ENCODE measurements around the gene CCDC177. TPM values are rescaled to one million over a fixed set of nuclear protein-coding genes. Genes with fewer than 3 reads are reported as not detected.

The CCDC177 gene
- total RNA-seq (not detected), total RNA-seq (0 to 0.13 (median 0) reads per million in 29 experiments)
- not detected for total RNA-seq (2013)

GRCh38 chr14:69574263-69574953 lies at the start of gene CCDC177:
TSS of gene CCDC177 (minus strand) at chr14:69574871. CDS start at chr14:69573622, 1,249 bp downstream.
- 4% methylated on average over 32 of the region's 52 CpGs for WGBS (ENCODE audit: insufficient coverage)
- ATAC-seq (replicated peaks in 1 of 4) (peak; percentile 85 to 92 (median 88)), DNase-seq (peak; percentile 34 to 80 (median 66))
- H3K27ac ChIP-seq (ENCODE audit: low read length): no peak within 1 kb of the TSS
- Mint-ChIP-seq H3K4me1 (peaks cover 12 to 20% (median 14%) of the 10 kb centered on the region in 3 donors), H3K27me3 (peaks cover 39 to 52% of the 10 kb centered on the region in 2 donors), H3K27ac (peak within 1 kb of the TSS in 1 of 2 donors; percentile 19), H3K36me3 (no peaks in the 10 kb centered on the region), H3K4me3 (peak within 1 kb of the TSS; percentile 78 to 83 (median 81)), H3K9me3 (no peaks in the 10 kb centered on the region)
- H3K27me3 ChIP-seq (replicated peaks in 1 of 2; ENCODE audit: control insufficient read depth in 2 of 2, extremely low read depth in 1 of 2, insufficient read depth in 2 of 2, low read length in 1 of 2): peaks cover 25 to 66% of the 10 kb centered on the region in 2 experiments
- H3K36me3 ChIP-seq (ENCODE audit: control insufficient read depth in 2 of 2, extremely low read depth in 1 of 2, insufficient read depth in 1 of 2, low read length in 1 of 2): no peaks in the 10 kb centered on the region
- no peaks in the 10 kb centered on the region for H3K9me3 ChIP-seq
- ChIA-PET CTCF (interaction anchor here (0.6 to 1.5 kb wide), 5 partner anchors 21 to 1089 kb away, joined by 3 to 5 read pairs (median 4); no protein-coding TSS in a partner anchor), POLR2A (interaction anchor here in 1 of 2 donors (0.7 kb wide), 1 partner anchor 1255 kb away, joined by 3 read pairs; no protein-coding TSS in a partner anchor)
- H3K4me1 ChIP-seq (ENCODE audit: control insufficient read depth in 1 of 2, extremely low read depth in 1 of 2, insufficient read depth in 2 of 2, low read length in 2 of 2): peaks cover 2 to 27% of the 10 kb centered on the region in 2 experiments
- H3K4me3 ChIP-seq (ENCODE audit: control insufficient read depth in 1 of 2, extremely low read depth in 1 of 2, low read length in 1 of 2): peak within 1 kb of the TSS; percentile 45 to 69

GRCh38 chr14:69624136-69624535 lies 49.5 kb upstream of the CCDC177 start:
- Mint-ChIP-seq H3K27ac (peak overlapping the region; percentile 59 to 71), H3K4me1 (peaks cover 90 to 96% (median 91%) of the 10 kb centered on the region in 3 donors), H3K27me3 (no peaks in the 10 kb centered on the region), H3K9me3 (no peaks in the 10 kb centered on the region), H3K4me3 (peak overlapping the region in 1 of 3 donors; percentile 28), H3K36me3 (no peaks in the 10 kb centered on the region)
- Histone ChIP-seq H3K27ac (ENCODE audit: low read length) (no peak overlapping the region), H3K4me3 (ENCODE audit: control insufficient read depth in 1 of 2, extremely low read depth in 1 of 2, low read length in 1 of 2) (no peak overlapping the region), H3K9me3 (no peaks in the 10 kb centered on the region), H3K27me3 (replicated peaks in 1 of 2; ENCODE audit: control insufficient read depth in 2 of 2, extremely low read depth in 1 of 2, insufficient read depth in 2 of 2, low read length in 1 of 2) (no peaks in the 10 kb centered on the region), H3K4me1 (ENCODE audit: control insufficient read depth in 1 of 2, extremely low read depth in 1 of 2, insufficient read depth in 2 of 2, low read length in 2 of 2) (peaks cover 44 to 68% of the 10 kb centered on the region in 2 experiments), H3K36me3 (ENCODE audit: control insufficient read depth in 2 of 2, extremely low read depth in 1 of 2, insufficient read depth in 1 of 2, low read length in 1 of 2) (no peaks in the 10 kb centered on the region)
- no CpG with 5 or more reads among the region's 4 CpGs for WGBS (ENCODE audit: insufficient coverage)
- ChIA-PET POLR2A (interaction anchor here (0.6 to 1.0 kb wide), 4 partner anchors 9 to 179 kb away, joined by 3 to 6 read pairs (median 3); no protein-coding TSS in a partner anchor), CTCF (interaction anchor here in 1 of 2 donors (0.9 kb wide), 1 partner anchor 11 kb away, joined by 3 read pairs; no protein-coding TSS in a partner anchor)
- ATAC-seq (replicated peaks in 1 of 4): no peak
- DNase-seq: no peak

GRCh38 chr14:69620981-69621380 lies 46.3 kb upstream of the CCDC177 start:
- CTCF ChIA-PET: interaction anchor here in 1 of 2 donors (0.9 kb wide), 1 partner anchor 28 kb away, joined by 3 read pairs; no protein-coding TSS in a partner anchor
- no CpG with 5 or more reads among the region's 2 CpGs for WGBS (ENCODE audit: insufficient coverage)

GRCh38 chr14:69620211-69620611 lies 45.5 kb upstream of the CCDC177 start:
- CTCF ChIA-PET: interaction anchor here in 1 of 2 donors (0.7 kb wide), 1 partner anchor 16 kb away, joined by 3 read pairs; no protein-coding TSS in a partner anchor
- no peaks in the 10 kb centered on the region for H3K9me3 Mint-ChIP-seq
- POLR2A ChIA-PET: no interaction called here
- H3K9me3 ChIP-seq: no peaks in the 10 kb centered on the region
- DNase-seq (no peak), ATAC-seq (replicated peaks in 1 of 4) (no peak)
- no peaks in the 10 kb centered on the region for H3K36me3 ChIP-seq (ENCODE audit: control insufficient read depth in 2 of 2, extremely low read depth in 1 of 2, insufficient read depth in 1 of 2, low read length in 1 of 2)
- H3K4me3 ChIP-seq (ENCODE audit: control insufficient read depth in 1 of 2, extremely low read depth in 1 of 2, low read length in 1 of 2): no peak overlapping the region
- no peaks in the 10 kb centered on the region for H3K27me3 Mint-ChIP-seq
- WGBS (ENCODE audit: insufficient coverage): 62% methylated on average over 3 of the region's 5 CpGs
- H3K27me3 ChIP-seq (replicated peaks in 1 of 2; ENCODE audit: control insufficient read depth in 2 of 2, extremely low read depth in 1 of 2, insufficient read depth in 2 of 2, low read length in 1 of 2): no peaks in the 10 kb centered on the region
- peak overlapping the region; percentile 97 to 100 for H3K27ac Mint-ChIP-seq
- H3K4me3 Mint-ChIP-seq: peak overlapping the region; percentile 17 to 97 (median 44)
- no peaks in the 10 kb centered on the region for H3K36me3 Mint-ChIP-seq
- H3K4me1 ChIP-seq (ENCODE audit: control insufficient read depth in 1 of 2, extremely low read depth in 1 of 2, insufficient read depth in 2 of 2, low read length in 2 of 2): peaks cover 60 to 70% of the 10 kb centered on the region in 2 experiments
- H3K27ac ChIP-seq (ENCODE audit: low read length): peak overlapping the region; percentile 86
- peaks cover 95 to 98% (median 96%) of the 10 kb centered on the region in 3 donors for H3K4me1 Mint-ChIP-seq

More at GRCh38 chr14:69620981-69621380, 46.3 kb upstream of the CCDC177 start:
- no peaks in the 10 kb centered on the region for H3K27me3 ChIP-seq (replicated peaks in 1 of 2; ENCODE audit: control insufficient read depth in 2 of 2, extremely low read depth in 1 of 2, insufficient read depth in 2 of 2, low read length in 1 of 2)
- Mint-ChIP-seq H3K27ac (peak overlapping the region; percentile 97 to 100), H3K4me1 (peaks cover 95 to 98% (median 96%) of the 10 kb centered on the region in 3 donors), H3K4me3 (peak overlapping the region in 2 of 3 donors; percentile 15 to 97), H3K36me3 (no peaks in the 10 kb centered on the region), H3K9me3 (no peaks in the 10 kb centered on the region), H3K27me3 (no peaks in the 10 kb centered on the region)
- no peaks in the 10 kb centered on the region for H3K36me3 ChIP-seq (ENCODE audit: control insufficient read depth in 2 of 2, extremely low read depth in 1 of 2, insufficient read depth in 1 of 2, low read length in 1 of 2)
- H3K4me1 ChIP-seq (ENCODE audit: control insufficient read depth in 1 of 2, extremely low read depth in 1 of 2, insufficient read depth in 2 of 2, low read length in 2 of 2): peaks cover 61 to 68% of the 10 kb centered on the region in 2 experiments
- H3K4me3 ChIP-seq (ENCODE audit: control insufficient read depth in 1 of 2, extremely low read depth in 1 of 2, low read length in 1 of 2): no peak overlapping the region
- POLR2A ChIA-PET: no interaction called here
- DNase-seq (no peak), ATAC-seq (replicated peaks in 1 of 4) (no peak)
- H3K9me3 ChIP-seq: no peaks in the 10 kb centered on the region
- H3K27ac ChIP-seq (ENCODE audit: low read length): peak overlapping the region; percentile 86

GRCh38 chr14:69619012-69619411 lies 44.3 kb upstream of the CCDC177 start:
- CTCF ChIA-PET: no interaction called here
- H3K4me3 Mint-ChIP-seq: peak overlapping the region; percentile 50 to 97 (median 54)
- POLR2A ChIA-PET: interaction anchor here in 1 of 2 donors (0.7 to 1.0 kb wide), 2 partner anchors 11 to 13 kb away, joined by 3 read pairs; no protein-coding TSS in a partner anchor
- no peaks in the 10 kb centered on the region for H3K27me3 Mint-ChIP-seq
- H3K4me1 Mint-ChIP-seq: peaks cover 95 to 97% (median 96%) of the 10 kb centered on the region in 3 donors
- no CpG with 5 or more reads among the region's 4 CpGs for WGBS (ENCODE audit: insufficient coverage)
- no peaks in the 10 kb centered on the region for H3K36me3 Mint-ChIP-seq
- H3K4me3 ChIP-seq (ENCODE audit: control insufficient read depth in 1 of 2, extremely low read depth in 1 of 2, low read length in 1 of 2): no peak overlapping the region
- peak overlapping the region; percentile 97 to 100 for H3K27ac Mint-ChIP-seq
- DNase-seq (no peak), ATAC-seq (replicated peaks in 1 of 4) (no peak)
- H3K4me1 ChIP-seq (ENCODE audit: control insufficient read depth in 1 of 2, extremely low read depth in 1 of 2, insufficient read depth in 2 of 2, low read length in 2 of 2): peaks cover 63 to 67% of the 10 kb centered on the region in 2 experiments
- H3K9me3 ChIP-seq: no peaks in the 10 kb centered on the region
- peak overlapping the region; percentile 86 for H3K27ac ChIP-seq (ENCODE audit: low read length)
- no peaks in the 10 kb centered on the region for H3K9me3 Mint-ChIP-seq
- H3K27me3 ChIP-seq (replicated peaks in 1 of 2; ENCODE audit: control insufficient read depth in 2 of 2, extremely low read depth in 1 of 2, insufficient read depth in 2 of 2, low read length in 1 of 2): no peaks in the 10 kb centered on the region
- H3K36me3 ChIP-seq (ENCODE audit: control insufficient read depth in 2 of 2, extremely low read depth in 1 of 2, insufficient read depth in 1 of 2, low read length in 1 of 2): no peaks in the 10 kb centered on the region

GRCh38 chr14:69617796-69618195 lies 43.1 kb upstream of the CCDC177 start:
- Mint-ChIP-seq H3K27me3 (no peaks in the 10 kb centered on the region), H3K9me3 (no peaks in the 10 kb centered on the region), H3K27ac (peak overlapping the region; percentile 97 to 100), H3K4me1 (peaks cover 99% of the 10 kb centered on the region in 3 donors), H3K4me3 (peak overlapping the region; percentile 29 to 97 (median 39)), H3K36me3 (no peaks in the 10 kb centered on the region)
- ATAC-seq (replicated peaks in 1 of 4): no peak
- 0% methylated on average over 1 of the region's 1 CpG for WGBS (ENCODE audit: insufficient coverage)
- H3K9me3 ChIP-seq: no peaks in the 10 kb centered on the region
- H3K4me3 ChIP-seq (ENCODE audit: control insufficient read depth in 1 of 2, extremely low read depth in 1 of 2, low read length in 1 of 2): no peak overlapping the region
- H3K4me1 ChIP-seq (ENCODE audit: control insufficient read depth in 1 of 2, extremely low read depth in 1 of 2, insufficient read depth in 2 of 2, low read length in 2 of 2): peaks cover 66 to 68% of the 10 kb centered on the region in 2 experiments
- CTCF ChIA-PET: interaction anchor here in 1 of 2 donors (0.5 kb wide), 1 partner anchor 421 kb away, joined by 3 read pairs; no protein-coding TSS in a partner anchor
- peak in 1 of 35 experiments; percentile 42 for DNase-seq
- peak overlapping the region; percentile 86 for H3K27ac ChIP-seq (ENCODE audit: low read length)
- H3K36me3 ChIP-seq (ENCODE audit: control insufficient read depth in 2 of 2, extremely low read depth in 1 of 2, insufficient read depth in 1 of 2, low read length in 1 of 2): no peaks in the 10 kb centered on the region
- POLR2A ChIA-PET: no interaction called here
- H3K27me3 ChIP-seq (replicated peaks in 1 of 2; ENCODE audit: control insufficient read depth in 2 of 2, extremely low read depth in 1 of 2, insufficient read depth in 2 of 2, low read length in 1 of 2): no peaks in the 10 kb centered on the region
